K562 (cell line): ENCODE results near the gene FHIT.

Experiments used
- FOSL1 ChIP-seq: fragments of 200-800 bp; sonication (Bioruptor generic); conservative IDR thresholded peaks from 2 replicates; pipeline ENCODE4 v1.6.1; 2016; ENCODE audit warnings: missing genetic modification characterization, missing compliant biosample characterization
- GTF2A2 ChIP-seq: IDR thresholded peaks from 2 replicates; pipeline ENCODE4 v1.6.1; 2016; ENCODE audit warnings: mild to moderate bottlenecking, missing genetic modification characterization, missing compliant biosample characterization
- MAFG ChIP-seq: fragments of 450-650 bp; conservative IDR thresholded peaks from 2 replicates; pipeline ENCODE4 v1.6.1; 2016; ENCODE audit warnings: missing genetic modification characterization, missing compliant biosample characterization
- POLR2AphosphoS2 ChIP-seq: IDR thresholded peaks from 2 replicates; pipeline ENCODE4 v1.6.1; 2012; ENCODE audit warnings: low read length, improper control_type of control experiment
- RFX1 ChIP-seq: fragments of 450-650 bp; IDR thresholded peaks from 2 replicates; pipeline ENCODE4 v1.6.1; 2016; ENCODE audit warnings: mild to moderate bottlenecking, moderate library complexity
- SREBF2 ChIP-seq: sonication (generic); formaldehyde crosslinking; IDR thresholded peaks from 2 replicates; pipeline ENCODE4 v1.4.0; 2020; ENCODE audit warnings: mild to moderate bottlenecking, missing genetic modification reagents
- TCF7 ChIP-seq: sonication (generic); IDR thresholded peaks from 2 replicates; pipeline ENCODE4 v1.6.1; 2016; ENCODE audit warnings: antibody characterized with exemption, borderline replicate concordance
- ZNF24 ChIP-seq: fragments of 450-650 bp; IDR thresholded peaks from 2 replicates; pipeline ENCODE4 v1.6.1; 2016
- TF ChIP-seq, protein P1 (sequence below): fragments of 250-450 bp; sonication (Bioruptor Pico); IDR thresholded peaks from 2 replicates; pipeline ENCODE4 v1.8.0; 2021; ENCODE audit warnings: borderline replicate concordance, mild to moderate bottlenecking, moderate library complexity; ENCODE audit not compliant: poor library complexity, severe bottlenecking
- TF ChIP-seq, protein P2 (sequence below): fragments of 250-450 bp; sonication (Bioruptor Pico); IDR thresholded peaks from 2 replicates; pipeline ENCODE4 v1.5.0; 2021
- TF ChIP-seq, protein P3 (sequence below), 3 experiments: IDR thresholded peaks in 2 of 3; conservative IDR thresholded peaks in 1 of 3; 2 replicates each; pipeline ENCODE4 v1.5.1; 2011 to 2012; ENCODE audit warnings: low read length in 3 of 3, mild to moderate bottlenecking in 3 of 3, control low read depth in 2 of 3, improper control_type of control experiment in 1 of 3, inconsistent platforms in 1 of 3, low read depth in 1 of 3, mixed read lengths in 1 of 3, moderate library complexity in 1 of 3; ENCODE audit not compliant: insufficient read depth in 2 of 3
- TF ChIP-seq, protein P4 (sequence below): fragments of 450-650 bp; IDR thresholded peaks from 2 replicates; pipeline ENCODE4 v1.6.1; 2017; ENCODE audit warnings: antibody characterized with exemption, mild to moderate bottlenecking

DNA sequence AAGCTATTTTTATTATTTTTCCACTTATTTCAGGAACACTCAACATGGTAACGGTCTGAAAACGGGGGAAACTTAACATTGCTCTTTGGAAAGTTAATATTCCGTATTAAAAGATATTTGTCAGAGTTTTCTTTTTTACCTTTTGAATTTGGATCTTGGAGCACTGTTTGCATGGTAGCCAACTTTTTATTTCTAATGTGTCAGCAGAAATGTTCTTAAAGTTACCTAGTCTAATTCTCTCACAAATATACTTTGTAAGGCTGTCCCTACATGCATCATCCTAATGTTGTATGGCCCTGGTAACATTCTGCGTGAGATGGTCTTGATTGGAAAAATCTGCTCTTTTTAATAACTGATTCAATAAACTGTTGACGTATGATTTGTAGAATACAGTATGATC is 719.5 kb downstream of the FHIT start:
- TF ChIP-seq ZNF24, result no peak
- TF ChIP-seq, protein P1, sequence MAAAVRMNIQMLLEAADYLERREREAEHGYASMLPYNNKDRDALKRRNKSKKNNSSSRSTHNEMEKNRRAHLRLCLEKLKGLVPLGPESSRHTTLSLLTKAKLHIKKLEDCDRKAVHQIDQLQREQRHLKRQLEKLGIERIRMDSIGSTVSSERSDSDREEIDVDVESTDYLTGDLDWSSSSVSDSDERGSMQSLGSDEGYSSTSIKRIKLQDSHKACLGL (CRISPR knock-in tag), result no peak
- TF ChIP-seq SREBF2 (CRISPR knock-in tag), result no peak
- TF ChIP-seq, protein P2, sequence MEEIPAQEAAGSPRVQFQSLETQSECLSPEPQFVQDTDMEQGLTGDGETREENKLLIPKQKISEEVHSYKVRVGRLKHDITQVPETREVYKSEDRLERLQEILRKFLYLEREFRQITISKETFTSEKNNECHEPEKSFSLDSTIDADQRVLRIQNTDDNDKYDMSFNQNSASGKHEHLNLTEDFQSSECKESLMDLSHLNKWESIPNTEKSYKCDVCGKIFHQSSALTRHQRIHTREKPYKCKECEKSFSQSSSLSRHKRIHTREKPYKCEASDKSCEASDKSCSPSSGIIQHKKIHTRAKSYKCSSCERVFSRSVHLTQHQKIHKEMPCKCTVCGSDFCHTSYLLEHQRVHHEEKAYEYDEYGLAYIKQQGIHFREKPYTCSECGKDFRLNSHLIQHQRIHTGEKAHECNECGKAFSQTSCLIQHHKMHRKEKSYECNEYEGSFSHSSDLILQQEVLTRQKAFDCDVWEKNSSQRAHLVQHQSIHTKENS (CRISPR knock-in tag), result no peak
- no peak for TF ChIP-seq GTF2A2 (tag)
- TF ChIP-seq, protein P3, sequence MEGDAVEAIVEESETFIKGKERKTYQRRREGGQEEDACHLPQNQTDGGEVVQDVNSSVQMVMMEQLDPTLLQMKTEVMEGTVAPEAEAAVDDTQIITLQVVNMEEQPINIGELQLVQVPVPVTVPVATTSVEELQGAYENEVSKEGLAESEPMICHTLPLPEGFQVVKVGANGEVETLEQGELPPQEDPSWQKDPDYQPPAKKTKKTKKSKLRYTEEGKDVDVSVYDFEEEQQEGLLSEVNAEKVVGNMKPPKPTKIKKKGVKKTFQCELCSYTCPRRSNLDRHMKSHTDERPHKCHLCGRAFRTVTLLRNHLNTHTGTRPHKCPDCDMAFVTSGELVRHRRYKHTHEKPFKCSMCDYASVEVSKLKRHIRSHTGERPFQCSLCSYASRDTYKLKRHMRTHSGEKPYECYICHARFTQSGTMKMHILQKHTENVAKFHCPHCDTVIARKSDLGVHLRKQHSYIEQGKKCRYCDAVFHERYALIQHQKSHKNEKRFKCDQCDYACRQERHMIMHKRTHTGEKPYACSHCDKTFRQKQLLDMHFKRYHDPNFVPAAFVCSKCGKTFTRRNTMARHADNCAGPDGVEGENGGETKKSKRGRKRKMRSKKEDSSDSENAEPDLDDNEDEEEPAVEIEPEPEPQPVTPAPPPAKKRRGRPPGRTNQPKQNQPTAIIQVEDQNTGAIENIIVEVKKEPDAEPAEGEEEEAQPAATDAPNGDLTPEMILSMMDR (IDR thresholded peaks at IDR 0.05 in 2 of 3, conservative IDR thresholded peaks at IDR 0.05 in 1 of 3; ENCODE audit: insufficient read depth in 2 of 3, low read depth in 1 of 3, low read length in 3 of 3), result no peak
- no peak for TF ChIP-seq RFX1
- TF ChIP-seq, protein P4, sequence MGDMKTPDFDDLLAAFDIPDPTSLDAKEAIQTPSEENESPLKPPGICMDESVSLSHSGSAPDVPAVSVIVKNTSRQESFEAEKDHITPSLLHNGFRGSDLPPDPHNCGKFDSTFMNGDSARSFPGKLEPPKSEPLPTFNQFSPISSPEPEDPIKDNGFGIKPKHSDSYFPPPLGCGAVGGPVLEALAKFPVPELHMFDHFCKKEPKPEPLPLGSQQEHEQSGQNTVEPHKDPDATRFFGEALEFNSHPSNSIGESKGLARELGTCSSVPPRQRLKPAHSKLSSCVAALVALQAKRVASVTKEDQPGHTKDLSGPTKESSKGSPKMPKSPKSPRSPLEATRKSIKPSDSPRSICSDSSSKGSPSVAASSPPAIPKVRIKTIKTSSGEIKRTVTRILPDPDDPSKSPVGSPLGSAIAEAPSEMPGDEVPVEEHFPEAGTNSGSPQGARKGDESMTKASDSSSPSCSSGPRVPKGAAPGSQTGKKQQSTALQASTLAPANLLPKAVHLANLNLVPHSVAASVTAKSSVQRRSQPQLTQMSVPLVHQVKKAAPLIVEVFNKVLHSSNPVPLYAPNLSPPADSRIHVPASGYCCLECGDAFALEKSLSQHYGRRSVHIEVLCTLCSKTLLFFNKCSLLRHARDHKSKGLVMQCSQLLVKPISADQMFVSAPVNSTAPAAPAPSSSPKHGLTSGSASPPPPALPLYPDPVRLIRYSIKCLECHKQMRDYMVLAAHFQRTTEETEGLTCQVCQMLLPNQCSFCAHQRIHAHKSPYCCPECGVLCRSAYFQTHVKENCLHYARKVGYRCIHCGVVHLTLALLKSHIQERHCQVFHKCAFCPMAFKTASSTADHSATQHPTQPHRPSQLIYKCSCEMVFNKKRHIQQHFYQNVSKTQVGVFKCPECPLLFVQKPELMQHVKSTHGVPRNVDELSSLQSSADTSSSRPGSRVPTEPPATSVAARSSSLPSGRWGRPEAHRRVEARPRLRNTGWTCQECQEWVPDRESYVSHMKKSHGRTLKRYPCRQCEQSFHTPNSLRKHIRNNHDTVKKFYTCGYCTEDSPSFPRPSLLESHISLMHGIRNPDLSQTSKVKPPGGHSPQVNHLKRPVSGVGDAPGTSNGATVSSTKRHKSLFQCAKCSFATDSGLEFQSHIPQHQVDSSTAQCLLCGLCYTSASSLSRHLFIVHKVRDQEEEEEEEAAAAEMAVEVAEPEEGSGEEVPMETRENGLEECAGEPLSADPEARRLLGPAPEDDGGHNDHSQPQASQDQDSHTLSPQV, result no peak
- no peak for TF ChIP-seq FOSL1
- TF ChIP-seq TCF7, result no peak
- TF ChIP-seq MAFG, result 0 out of 2 replicates have a peak, but pooled peaks have one; percentile 26
- no peak for TF ChIP-seq POLR2AphosphoS2
